ENCODE measurements around the gene PGM1. TPM values are rescaled to one million over a fixed set of nuclear protein-coding genes. Genes with fewer than 3 reads are reported as not detected.

PGM1 gene
- total RNA-seq, 1 donor from 2014 or later = 36.9 TPM

- Histone ChIP-seq H2AFZ (ENCODE audit: low read depth, low read length) (no peak overlapping the region), H4K20me1 (ENCODE audit: insufficient read depth, low read length) (no peaks in the 10 kb centered on the region), H3K9ac (ENCODE audit: low read length) (no peak overlapping the region), H3K4me2 (ENCODE audit: low read length) (no peak overlapping the region), H3K9me3 (ENCODE audit: insufficient read depth, low read depth, low read length) (no peaks in the 10 kb centered on the region), H3K4me1 (ENCODE audit: insufficient read depth, low read length) (peaks cover 4% of the 10 kb centered on the region), H3K4me3 (ENCODE audit: insufficient read depth, low read depth, low read length) (no peak overlapping the region), H3K79me2 (ENCODE audit: insufficient read depth, low read length) (no peaks in the 10 kb centered on the region), H3K27me3 (ENCODE audit: insufficient read depth, low read length) (peaks cover 6% of the 10 kb centered on the region), H3K36me3 (ENCODE audit: insufficient read depth, low read length) (no peaks in the 10 kb centered on the region), H3K27ac (ENCODE audit: low read depth, low read length) (no peak overlapping the region)
- no peaks in the 10 kb centered on the region for H3K36me3 Mint-ChIP-seq (ENCODE audit: low read depth, unreplicated experiment)
- H3K27me3 Mint-ChIP-seq (ENCODE audit: low read depth, unreplicated experiment) = peaks cover 2% of the 10 kb centered on the region
- DNase-seq (ENCODE audit: low read depth) (no peak), FAIRE-seq (no peak)
- no peak overlapping the region for H3K4me3 Mint-ChIP-seq (ENCODE audit: unreplicated experiment)
- H3K9me3 Mint-ChIP-seq (ENCODE audit: unreplicated experiment) = peaks cover 12% of the 10 kb centered on the region
- no peak overlapping the region for H3K27ac Mint-ChIP-seq (ENCODE audit: unreplicated experiment)
- H3K4me1 Mint-ChIP-seq (ENCODE audit: low read depth, unreplicated experiment) = peaks cover 18% of the 10 kb centered on the region
- TF ChIP-seq CTCF (IDR thresholded peaks at IDR 0.05; ENCODE audit: insufficient read depth, low read depth, low read length) (no peak), EZH2 (IDR thresholded peaks at IDR 0.05; ENCODE audit: insufficient read depth, low read length) (no peak)
Measured at GRCh38 chr1:63686696-63687095, 93.5 kb downstream of the PGM1 start.

DNA sequence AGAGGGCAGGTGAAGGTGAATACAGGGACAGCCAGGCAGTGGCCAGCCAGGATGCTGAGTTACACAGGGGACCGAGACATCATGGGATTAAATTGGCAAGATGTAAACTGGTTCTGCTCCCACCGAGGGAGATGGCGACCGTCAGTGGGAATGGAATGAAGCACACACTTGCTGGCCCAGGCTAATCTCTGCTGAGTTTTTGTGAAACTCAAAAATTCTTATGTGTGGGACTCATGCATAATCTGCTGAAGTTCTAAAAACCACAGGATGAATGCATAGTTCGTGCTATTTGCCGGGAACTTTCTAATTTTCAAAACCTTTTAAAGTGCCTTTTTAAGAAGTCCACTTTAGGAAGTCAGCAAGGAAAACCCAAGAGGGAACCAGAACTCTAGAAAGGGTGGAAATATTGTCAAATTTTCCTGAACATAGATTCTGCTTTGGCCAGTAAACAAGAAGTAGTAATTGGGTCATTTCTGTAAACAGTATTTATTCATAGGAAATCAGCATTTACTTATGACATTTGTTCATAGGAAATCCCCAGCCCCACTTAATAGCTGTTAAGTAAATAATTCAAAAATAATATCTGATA is 95.2 kb downstream of the PGM1 start:
- Histone ChIP-seq H3K4me3 (ENCODE audit: insufficient read depth, low read depth, low read length) (no peak overlapping the region), H3K27ac (ENCODE audit: low read depth, low read length) (peak overlapping the region; percentile 45), H3K27me3 (ENCODE audit: insufficient read depth, low read length) (peaks cover 6% of the 10 kb centered on the region), H3K4me1 (ENCODE audit: insufficient read depth, low read length) (peaks cover 4% of the 10 kb centered on the region), H3K9ac (ENCODE audit: low read length) (no peak overlapping the region), H3K9me3 (ENCODE audit: insufficient read depth, low read depth, low read length) (no peaks in the 10 kb centered on the region), H4K20me1 (ENCODE audit: insufficient read depth, low read length) (no peaks in the 10 kb centered on the region), H3K36me3 (ENCODE audit: insufficient read depth, low read length) (no peaks in the 10 kb centered on the region), H2AFZ (ENCODE audit: low read depth, low read length) (no peak overlapping the region), H3K79me2 (ENCODE audit: insufficient read depth, low read length) (no peaks in the 10 kb centered on the region), H3K4me2 (ENCODE audit: low read length) (peak overlapping the region; percentile 55)
- no peak for TF ChIP-seq EZH2 (IDR thresholded peaks at IDR 0.05; ENCODE audit: insufficient read depth, low read length)
- TF ChIP-seq CTCF (IDR thresholded peaks at IDR 0.05; ENCODE audit: insufficient read depth, low read depth, low read length) = no peak
- Mint-ChIP-seq H3K27me3 (ENCODE audit: low read depth, unreplicated experiment) (peaks cover 2% of the 10 kb centered on the region), H3K4me1 (ENCODE audit: low read depth, unreplicated experiment) (peaks cover 28% of the 10 kb centered on the region), H3K36me3 (ENCODE audit: low read depth, unreplicated experiment) (no peaks in the 10 kb centered on the region), H3K4me3 (ENCODE audit: unreplicated experiment) (no peak overlapping the region), H3K27ac (ENCODE audit: unreplicated experiment) (peak overlapping the region; percentile 66), H3K9me3 (ENCODE audit: unreplicated experiment) (peaks cover 3% of the 10 kb centered on the region)
- peak; percentile 13 for FAIRE-seq
- peak; percentile 88 for DNase-seq (ENCODE audit: low read depth)

- H3K27ac Mint-ChIP-seq (ENCODE audit: unreplicated experiment) = no peak overlapping the region
Measured at GRCh38 chr1:63690966-63691700, 97.9 kb downstream of the PGM1 start.

More at GRCh38 chr1:63690966-63691700, 97.9 kb downstream of the PGM1 start:
- TF ChIP-seq CTCF (IDR thresholded peaks at IDR 0.05; ENCODE audit: insufficient read depth, low read depth, low read length) (no peak), EZH2 (IDR thresholded peaks at IDR 0.05; ENCODE audit: insufficient read depth, low read length) (no peak)
- no peak overlapping the region for H2AFZ ChIP-seq (ENCODE audit: low read depth, low read length)
- no peak overlapping the region for H3K27ac ChIP-seq (ENCODE audit: low read depth, low read length)
- no peak for FAIRE-seq
- H3K9me3 Mint-ChIP-seq (ENCODE audit: unreplicated experiment) = no peaks in the 10 kb centered on the region
- no peak for DNase-seq (ENCODE audit: low read depth)
- no peak overlapping the region for H3K4me2 ChIP-seq (ENCODE audit: low read length)
- peaks cover 36% of the 10 kb centered on the region for H3K4me1 Mint-ChIP-seq (ENCODE audit: low read depth, unreplicated experiment)
- no peaks in the 10 kb centered on the region for H4K20me1 ChIP-seq (ENCODE audit: insufficient read depth, low read length)
- H3K9ac ChIP-seq (ENCODE audit: low read length) = no peak overlapping the region
- H3K27me3 Mint-ChIP-seq (ENCODE audit: low read depth, unreplicated experiment) = peaks cover 2% of the 10 kb centered on the region
- H3K4me1 ChIP-seq (ENCODE audit: insufficient read depth, low read length) = peaks cover 4% of the 10 kb centered on the region
- H3K9me3 ChIP-seq (ENCODE audit: insufficient read depth, low read depth, low read length) = no peaks in the 10 kb centered on the region
- no peak overlapping the region for H3K4me3 ChIP-seq (ENCODE audit: insufficient read depth, low read depth, low read length)
- H3K36me3 Mint-ChIP-seq (ENCODE audit: low read depth, unreplicated experiment) = no peaks in the 10 kb centered on the region
- peaks cover 6% of the 10 kb centered on the region for H3K27me3 ChIP-seq (ENCODE audit: insufficient read depth, low read length)
- H3K4me3 Mint-ChIP-seq (ENCODE audit: unreplicated experiment) = no peak overlapping the region
- no peaks in the 10 kb centered on the region for H3K36me3 ChIP-seq (ENCODE audit: insufficient read depth, low read length)
- H3K79me2 ChIP-seq (ENCODE audit: insufficient read depth, low read length) = no peaks in the 10 kb centered on the region
